Fibroblast of skin of right biceps (primary cell): ENCODE data around the gene GRM8.

ENCODE experiments used
- DNase-seq: peaks from one replicate; pipeline ENCODE4 v3.0.0-alpha.2; 2013

Gene GRM8

GRCh38 chr7:126411032-126411820 lies 841.5 kb downstream of the GRM8 start:
- DNase-seq: no peak

- no peak for DNase-seq
These were observed 849.7 kb downstream of the GRM8 start for GRCh38 chr7:126403040-126403439.

GRCh38 chr7:126401918-126402317 lies 850.8 kb downstream of the GRM8 start:
- no peak for DNase-seq

- DNase-seq: no peak
These were observed 853.8 kb downstream of the GRM8 start for GRCh38 chr7:126398851-126399529.

- DNase-seq: no peak
These were observed 854.5 kb downstream of the GRM8 start for GRCh38 chr7:126398285-126398684.

- no peak for DNase-seq
These were observed 858.3 kb downstream of the GRM8 start for GRCh38 chr7:126394406-126394805.
